ENCODE data around the gene RNF220. TPM values are rescaled to one million over a fixed set of nuclear protein-coding genes. Genes with fewer than 3 reads are reported as not detected.
A peak's percentile ranks its signal among the peaks of the same experiment; 100 is the strongest.

Gene RNF220
- total and polyA plus RNA-seq, 9 donors, result 58.0 to 101 (median 64.7) TPM

GRCh38 chr1:44609412-44609767, 204.3 kb downstream of the RNF220 start:
- intact Hi-C loops (cut with DNase I), result loop anchor here in 1 of 4 donors (5.0 kb wide), 1 partner anchor 43 kb away; no protein-coding TSS in a partner anchor
- TF ChIP-seq EP300 (IDR thresholded peaks at IDR 0.05), result no peak
- TF ChIP-seq POLR2A (IDR thresholded peaks at IDR 0.05), result no peak
- TF ChIP-seq CTCF (IDR thresholded peaks at IDR 0.05), result peak in 2 of 3 donors; percentile 37 to 43
- H3K9me3 ChIP-seq, result no peaks in the 10 kb centered on the region
- no peaks in the 10 kb centered on the region for H3K4me1 ChIP-seq (ENCODE audit: insufficient read depth)
- peak; percentile 48 to 68 (median 66) for DNase-seq
- H3K27ac ChIP-seq, result no peak overlapping the region
- no peaks in the 10 kb centered on the region for H3K36me3 ChIP-seq
- H3K27me3 ChIP-seq, result no peaks in the 10 kb centered on the region
- H3K4me3 ChIP-seq, result no peak overlapping the region
- WGBS, 3 donors, result 23 to 27% (median 23%) methylated on average over 10 of the region's 10 CpGs

GRCh38 chr1:44609768-44610526, 204.9 kb downstream of the RNF220 start:
- no peak overlapping the region for H3K4me3 ChIP-seq
- no peak overlapping the region for H3K27ac ChIP-seq
- H3K9me3 ChIP-seq, result no peaks in the 10 kb centered on the region
- no peaks in the 10 kb centered on the region for H3K4me1 ChIP-seq (ENCODE audit: insufficient read depth)
- 65 to 74% (median 69%) methylated on average over 25 of the region's 25 CpGs for WGBS, 3 donors
- TF ChIP-seq CTCF (IDR thresholded peaks at IDR 0.05), result no peak
- no peak for TF ChIP-seq POLR2A (IDR thresholded peaks at IDR 0.05)
- no peak for TF ChIP-seq EP300 (IDR thresholded peaks at IDR 0.05)
- no peaks in the 10 kb centered on the region for H3K36me3 ChIP-seq
- H3K27me3 ChIP-seq, result no peaks in the 10 kb centered on the region
- DNase-seq, result peak in 1 of 5 donors; percentile 22
- intact Hi-C loops (cut with DNase I), result loop anchor here in 3 of 4 donors (5.0 kb wide), 2 partner anchors 37 to 42 kb away; no protein-coding TSS in a partner anchor

DNA sequence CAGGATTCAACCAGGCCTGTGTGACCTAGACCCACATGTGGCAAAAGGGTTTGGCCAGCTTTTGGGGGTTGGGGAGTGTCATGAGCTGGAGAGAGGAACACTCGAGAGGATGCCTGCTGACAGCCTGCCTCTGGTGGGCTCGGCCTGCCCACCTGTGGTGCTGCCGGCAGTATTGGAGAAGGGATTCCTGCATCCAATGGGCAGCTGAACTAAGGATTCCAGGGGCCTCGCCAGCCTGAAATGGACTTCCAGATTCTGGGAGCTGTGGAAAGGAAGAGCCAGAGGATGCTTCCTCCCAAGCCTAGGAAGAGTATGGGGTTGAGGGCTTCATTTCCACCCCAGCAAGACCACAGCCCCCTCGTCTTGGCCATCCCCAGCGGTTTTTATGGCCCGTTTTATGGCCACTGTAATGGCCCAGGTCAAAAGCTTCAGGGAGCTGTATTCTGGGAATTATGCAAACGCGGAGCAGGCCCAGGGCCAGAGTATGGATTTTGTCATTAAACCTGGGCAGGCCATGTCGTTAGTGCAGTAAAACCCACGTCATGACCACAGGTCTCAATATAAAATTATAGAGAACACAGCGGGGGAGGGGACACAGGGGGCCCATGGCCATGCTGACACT, 205.6 kb downstream of the RNF220 start:
- DNase-seq, result peak in 1 of 5 donors; percentile 11
- Histone ChIP-seq H3K27me3 (no peaks in the 10 kb centered on the region), H3K27ac (no peak overlapping the region), H3K9me3 (no peaks in the 10 kb centered on the region), H3K4me3 (no peak overlapping the region), H3K4me1 (ENCODE audit: insufficient read depth) (no peaks in the 10 kb centered on the region), H3K36me3 (no peaks in the 10 kb centered on the region)
- no peak for TF ChIP-seq POLR2A (IDR thresholded peaks at IDR 0.05)
- TF ChIP-seq EP300 (IDR thresholded peaks at IDR 0.05), result no peak
- no peak for TF ChIP-seq CTCF (IDR thresholded peaks at IDR 0.05)
- intact Hi-C loops (cut with DNase I), result loop anchor here in 2 of 4 donors (5.0 kb wide), 2 partner anchors 37 to 42 kb away; no protein-coding TSS in a partner anchor
- 64 to 68% (median 67%) methylated on average over 12 of the region's 12 CpGs for WGBS, 3 donors

DNA sequence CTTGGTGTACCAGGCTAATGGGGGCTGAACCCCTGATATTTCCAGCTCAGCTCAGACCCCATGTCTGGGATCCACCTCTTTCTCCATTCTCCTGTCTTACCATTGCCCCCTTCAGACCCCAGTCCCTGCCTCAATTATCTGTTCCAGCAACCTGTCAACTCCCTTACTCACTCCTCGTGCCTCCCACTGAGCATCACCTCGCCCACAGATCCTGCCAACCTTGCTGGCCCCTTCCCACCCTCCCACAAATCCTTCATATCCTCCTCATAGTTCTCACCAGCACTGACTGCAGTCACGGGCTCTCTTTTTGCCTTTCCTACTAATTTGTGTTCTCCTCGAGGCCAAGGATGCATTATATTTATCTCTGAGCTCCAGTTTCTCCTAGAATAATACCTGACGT, 206.4 kb downstream of the RNF220 start:
- WGBS, 3 donors, result 53 to 73% (median 65%) methylated on average over 5 of the region's 5 CpGs
- H3K4me1 ChIP-seq (ENCODE audit: insufficient read depth), result no peaks in the 10 kb centered on the region
- no peak for DNase-seq
- H3K36me3 ChIP-seq, result no peaks in the 10 kb centered on the region
- H3K27ac ChIP-seq, result no peak overlapping the region
- no peak overlapping the region for H3K4me3 ChIP-seq
- H3K27me3 ChIP-seq, result no peaks in the 10 kb centered on the region
- no peaks in the 10 kb centered on the region for H3K9me3 ChIP-seq
- intact Hi-C loops (cut with DNase I), result loop anchor here in 2 of 4 donors (5.0 kb wide), 2 partner anchors 36 to 41 kb away; no protein-coding TSS in a partner anchor
- TF ChIP-seq POLR2A (IDR thresholded peaks at IDR 0.05) (no peak), EP300 (IDR thresholded peaks at IDR 0.05) (no peak), CTCF (IDR thresholded peaks at IDR 0.05) (no peak)
